Esophagus muscularis mucosa (tissue), 3 donors: Measurements from ENCODE around the gene ACADSB.

Experiments used
- POLR2A ChIP-seq: fragments of 450-650 bp; IDR thresholded peaks from one replicate; pipeline ENCODE4 v1.6.1; 2017; ENCODE audit warnings: antibody characterized with exemption, moderate library complexity, mild to moderate bottlenecking, low read depth
- TF ChIP-seq, protein P1 (sequence below), 3 experiments: fragments of 200-600 bp in 2 of 3; fragments of 450-650 bp in 1 of 3; sonication (generic) in 2 of 3; IDR thresholded peaks; one replicate each; pipeline ENCODE4 v1.5.1; 2017 to 2019; ENCODE audit warnings: antibody characterized with exemption in 3 of 3, mild to moderate bottlenecking in 2 of 3, moderate library complexity in 1 of 3

GRCh38 chr10:123062726-123063125 is 53.9 kb downstream of the ACADSB start:
- TF ChIP-seq, protein P1, sequence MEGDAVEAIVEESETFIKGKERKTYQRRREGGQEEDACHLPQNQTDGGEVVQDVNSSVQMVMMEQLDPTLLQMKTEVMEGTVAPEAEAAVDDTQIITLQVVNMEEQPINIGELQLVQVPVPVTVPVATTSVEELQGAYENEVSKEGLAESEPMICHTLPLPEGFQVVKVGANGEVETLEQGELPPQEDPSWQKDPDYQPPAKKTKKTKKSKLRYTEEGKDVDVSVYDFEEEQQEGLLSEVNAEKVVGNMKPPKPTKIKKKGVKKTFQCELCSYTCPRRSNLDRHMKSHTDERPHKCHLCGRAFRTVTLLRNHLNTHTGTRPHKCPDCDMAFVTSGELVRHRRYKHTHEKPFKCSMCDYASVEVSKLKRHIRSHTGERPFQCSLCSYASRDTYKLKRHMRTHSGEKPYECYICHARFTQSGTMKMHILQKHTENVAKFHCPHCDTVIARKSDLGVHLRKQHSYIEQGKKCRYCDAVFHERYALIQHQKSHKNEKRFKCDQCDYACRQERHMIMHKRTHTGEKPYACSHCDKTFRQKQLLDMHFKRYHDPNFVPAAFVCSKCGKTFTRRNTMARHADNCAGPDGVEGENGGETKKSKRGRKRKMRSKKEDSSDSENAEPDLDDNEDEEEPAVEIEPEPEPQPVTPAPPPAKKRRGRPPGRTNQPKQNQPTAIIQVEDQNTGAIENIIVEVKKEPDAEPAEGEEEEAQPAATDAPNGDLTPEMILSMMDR (IDR thresholded peaks at IDR 0.05): no peak
- no peak for TF ChIP-seq POLR2A
